Mucosa of rectum (tissue), 2 donors: ENCODE measurements around the gene CDCA5.

Experiments
- H3K27ac ChIP-seq, 2 donors: one replicate each; pipeline ENCODE4 v1.7.0; 2013; ENCODE audit warnings: inconsistent platforms in 2 of 2, low read depth in 2 of 2, low read length in 2 of 2
- H3K27me3 ChIP-seq, 2 donors: one replicate each; pipeline ENCODE4 v1.7.0; 2013; ENCODE audit warnings: low read length in 2 of 2; ENCODE audit not compliant: control insufficient read depth in 2 of 2, insufficient read depth in 2 of 2
- H3K36me3 ChIP-seq, 2 donors: one replicate each; pipeline ENCODE4 v1.7.0; 2013; ENCODE audit warnings: low read length in 2 of 2; ENCODE audit not compliant: control insufficient read depth in 2 of 2, insufficient read depth in 2 of 2
- H3K4me1 ChIP-seq, 2 donors: one replicate each; pipeline ENCODE4 v1.7.0; 2013; ENCODE audit warnings: low read length in 2 of 2, mild to moderate bottlenecking in 1 of 2; ENCODE audit not compliant: control insufficient read depth in 2 of 2, insufficient read depth in 2 of 2
- H3K4me3 ChIP-seq, 2 donors: one replicate each; pipeline ENCODE4 v1.7.0; 2013; ENCODE audit warnings: low read length in 2 of 2
- H3K9ac ChIP-seq, 2 donors: one replicate each; pipeline ENCODE4 v1.7.0; 2013; ENCODE audit warnings: low read length in 2 of 2, low read depth in 1 of 2, mild to moderate bottlenecking in 1 of 2
- H3K9me3 ChIP-seq, 2 donors: one replicate each; pipeline ENCODE4 v1.7.0; 2013; ENCODE audit warnings: low read length in 2 of 2; ENCODE audit not compliant: control insufficient read depth in 2 of 2
- donor health status: healthy.
- donor health status: Normal muscosa, but diverticular disease.

Gene CDCA5

DNA sequence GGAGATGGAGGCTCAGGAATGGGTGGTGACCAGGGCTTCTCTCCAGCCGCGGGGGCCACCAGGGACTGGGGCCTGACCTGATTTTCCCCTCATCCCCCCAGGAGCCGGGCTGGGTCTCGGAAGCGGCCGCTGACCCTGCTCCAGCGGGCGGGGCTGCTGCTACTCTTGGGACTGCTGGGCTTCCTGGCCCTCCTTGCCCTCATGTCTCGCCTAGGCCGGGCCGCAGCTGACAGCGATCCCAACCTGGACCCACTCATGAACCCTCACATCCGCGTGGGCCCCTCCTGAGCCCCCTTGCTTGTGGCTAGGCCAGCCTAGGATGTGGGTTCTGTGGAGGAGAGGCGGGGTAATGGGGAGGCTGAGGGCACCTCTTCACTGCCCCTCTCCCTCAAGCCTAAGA is 4.0 kb upstream of the CDCA5 start:
- Histone ChIP-seq H3K4me3 (no peak overlapping the region), H3K9ac (no peak overlapping the region), H3K27me3 (no peaks in the 10 kb centered on the region), H3K27ac (no peak overlapping the region), H3K9me3 (no peaks in the 10 kb centered on the region), H3K4me1 (peaks cover 13 to 21% of the 10 kb centered on the region in 2 donors), H3K36me3 (peaks cover 38 to 47% of the 10 kb centered on the region in 2 donors)

- Histone ChIP-seq H3K36me3 (peaks cover 38 to 47% of the 10 kb centered on the region in 2 donors), H3K4me1 (peaks cover 13 to 21% of the 10 kb centered on the region in 2 donors), H3K9ac (no peak overlapping the region), H3K4me3 (no peak overlapping the region), H3K9me3 (no peaks in the 10 kb centered on the region), H3K27me3 (no peaks in the 10 kb centered on the region), H3K27ac (no peak overlapping the region)
Measured at GRCh38 chr11:65087216-65087615, 3.4 kb upstream of the CDCA5 start.

- no peak overlapping the region for H3K4me3 ChIP-seq
- H3K9me3 ChIP-seq = no peaks in the 10 kb centered on the region
- peaks cover 13 to 21% of the 10 kb centered on the region in 2 donors for H3K4me1 ChIP-seq
- no peak overlapping the region for H3K27ac ChIP-seq
- peaks cover 38 to 47% of the 10 kb centered on the region in 2 donors for H3K36me3 ChIP-seq
- no peaks in the 10 kb centered on the region for H3K27me3 ChIP-seq
- H3K9ac ChIP-seq = no peak overlapping the region
Measured at GRCh38 chr11:65086809-65087208, 3.0 kb upstream of the CDCA5 start.

DNA sequence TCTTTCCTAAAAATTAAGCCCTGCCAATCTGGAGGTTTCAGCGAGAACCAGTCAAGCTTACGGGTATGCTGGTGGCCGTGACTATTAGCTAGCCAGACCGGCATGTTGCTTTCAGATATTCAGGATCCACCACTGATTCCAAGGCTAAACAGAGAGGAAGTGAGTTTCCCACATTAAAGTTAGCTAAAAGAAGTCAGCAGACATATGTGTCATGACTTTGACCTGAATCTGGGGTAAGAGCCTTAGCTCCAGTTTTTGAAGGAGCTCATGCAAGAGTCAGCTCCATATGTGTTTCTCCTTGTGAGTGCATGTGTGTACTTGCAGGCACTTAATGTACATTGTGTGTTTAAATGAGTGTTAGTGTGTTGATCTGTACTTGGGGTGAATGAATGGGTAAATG is 1.6 kb upstream of the CDCA5 start:
- Histone ChIP-seq H3K27ac (no peak overlapping the region), H3K36me3 (peaks cover 38 to 47% of the 10 kb centered on the region in 2 donors), H3K9ac (no peak overlapping the region), H3K27me3 (no peaks in the 10 kb centered on the region), H3K4me1 (peaks cover 13 to 21% of the 10 kb centered on the region in 2 donors), H3K9me3 (no peaks in the 10 kb centered on the region), H3K4me3 (no peak overlapping the region)

DNA sequence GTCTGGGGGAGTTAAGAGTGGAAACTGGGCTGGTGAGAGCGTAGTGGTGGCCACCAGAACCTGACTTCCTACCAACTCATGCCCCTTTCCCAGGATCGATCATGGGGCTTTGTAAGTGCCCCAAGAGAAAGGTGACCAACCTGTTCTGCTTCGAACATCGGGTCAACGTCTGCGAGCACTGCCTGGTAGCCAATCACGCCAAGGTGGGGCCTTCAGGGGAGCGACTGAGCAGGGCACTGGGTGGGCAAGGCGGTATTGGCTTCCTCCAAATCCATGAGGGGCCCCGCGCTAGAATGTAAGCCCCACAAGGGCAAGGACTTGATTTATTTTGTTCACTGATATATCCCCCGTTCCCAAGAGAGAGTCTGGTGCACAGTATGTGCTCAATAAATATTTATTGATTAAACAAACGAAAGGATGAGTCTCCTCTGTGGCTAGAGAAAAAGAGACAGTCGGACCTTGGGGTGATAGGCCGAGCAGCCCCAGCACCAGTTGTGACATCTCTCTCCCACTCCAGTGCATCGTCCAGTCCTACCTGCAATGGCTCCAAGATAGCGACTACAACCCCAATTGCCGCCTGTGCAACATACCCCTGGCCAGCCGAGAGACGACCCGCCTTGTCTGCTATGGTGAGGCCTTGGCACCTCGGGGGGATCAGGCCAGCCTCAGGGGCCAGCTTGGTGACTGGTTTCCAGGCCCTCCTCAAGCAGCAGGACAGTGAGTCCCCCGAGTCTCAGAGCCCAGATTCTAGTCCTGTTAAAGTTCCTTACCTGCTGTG is 947 bp upstream of the CDCA5 start:
- peaks cover 38 to 47% of the 10 kb centered on the region in 2 donors for H3K36me3 ChIP-seq

DNA sequence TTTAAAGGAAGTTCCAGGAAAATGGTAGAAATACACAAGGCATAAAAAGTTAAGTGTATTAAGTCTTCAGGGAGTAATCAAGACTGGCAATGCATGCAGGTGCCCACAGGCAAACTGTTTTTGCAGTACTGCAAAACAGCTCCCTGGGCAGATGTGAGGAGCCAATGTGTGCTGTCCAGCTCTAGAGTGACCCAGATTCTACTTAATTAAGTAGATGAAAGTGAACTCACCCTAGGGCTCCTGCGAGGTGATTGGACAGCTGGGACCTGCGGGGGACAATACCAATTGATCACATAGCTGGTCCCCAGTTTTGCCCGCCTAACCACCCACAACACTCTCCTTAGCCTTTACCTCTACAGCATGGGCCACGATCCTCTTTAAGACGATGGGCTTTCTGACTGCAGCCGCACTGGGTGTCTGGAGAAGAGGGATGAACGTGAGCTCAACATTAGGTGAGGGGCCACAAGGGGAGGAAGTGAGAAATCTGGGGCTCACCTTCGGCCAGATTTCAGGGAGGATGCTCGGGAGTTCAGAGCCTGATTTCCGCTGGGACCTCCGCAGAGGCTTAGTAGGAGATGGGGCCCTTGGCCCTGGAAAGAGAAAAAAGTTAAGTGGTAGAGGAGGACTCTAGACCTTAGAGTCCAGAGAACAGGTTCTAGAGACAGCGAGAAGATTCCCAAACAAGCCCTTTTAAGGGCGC is 556 bp downstream of the CDCA5 start:
- H3K9ac ChIP-seq = peak overlapping the region; percentile 56 to 75

More for the DNA sequence above, 947 bp upstream of the CDCA5 start:
- H3K4me3 ChIP-seq = peak overlapping the region; percentile 70 to 97
- no peaks in the 10 kb centered on the region for H3K9me3 ChIP-seq
- no peaks in the 10 kb centered on the region for H3K27me3 ChIP-seq
- H3K9ac ChIP-seq = peak overlapping the region; percentile 75 to 96
- peak overlapping the region; percentile 89 to 96 for H3K27ac ChIP-seq
- H3K4me1 ChIP-seq = peaks cover 13 to 21% of the 10 kb centered on the region in 2 donors

DNA sequence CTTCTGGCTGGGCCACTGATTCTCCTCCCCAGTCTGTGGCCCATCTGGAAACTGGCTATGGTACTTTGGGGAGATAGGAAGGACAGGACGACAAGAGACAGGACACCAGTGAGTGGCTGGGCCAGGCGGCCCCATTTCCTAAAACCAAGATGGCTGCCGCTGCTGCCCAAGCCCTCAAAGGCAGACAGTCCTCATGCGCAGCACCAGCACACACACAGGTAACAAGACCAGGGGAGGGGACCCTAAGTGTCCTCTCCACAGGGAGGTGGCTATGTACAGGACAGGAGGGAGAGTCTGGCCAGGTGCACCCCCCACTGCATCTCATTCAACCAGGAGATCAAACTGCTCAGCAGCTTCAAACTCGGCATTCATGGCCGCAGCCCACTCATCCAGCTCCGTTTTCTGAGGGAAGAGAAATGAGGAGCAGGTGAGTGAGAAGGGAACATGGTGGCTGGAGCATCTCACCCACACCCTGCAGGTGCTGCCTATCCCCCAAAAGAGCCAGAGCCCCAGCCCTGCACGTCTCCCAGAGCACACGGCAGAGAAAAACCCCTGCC is 5.0 kb downstream of the CDCA5 start:
- Histone ChIP-seq H3K27me3 (no peaks in the 10 kb centered on the region), H3K9me3 (no peaks in the 10 kb centered on the region), H3K36me3 (no peaks in the 10 kb centered on the region), H3K9ac (no peak overlapping the region), H3K4me1 (peaks cover 12% of the 10 kb centered on the region in 2 donors), H3K4me3 (no peak overlapping the region), H3K27ac (no peak overlapping the region)

More for the DNA sequence above, 556 bp downstream of the CDCA5 start:
- Histone ChIP-seq H3K4me1 (peaks cover 15 to 24% of the 10 kb centered on the region in 2 donors), H3K9me3 (no peaks in the 10 kb centered on the region), H3K36me3 (peaks cover 24 to 34% of the 10 kb centered on the region in 2 donors), H3K27me3 (no peaks in the 10 kb centered on the region), H3K4me3 (peak overlapping the region; percentile 70 to 97), H3K27ac (peak overlapping the region in 1 of 2 donors; percentile 96)

GRCh38 chr11:65078151-65078550 is 5.7 kb downstream of the CDCA5 start:
- H3K36me3 ChIP-seq = no peaks in the 10 kb centered on the region
- peaks cover 6% of the 10 kb centered on the region in 2 donors for H3K4me1 ChIP-seq
- H3K9ac ChIP-seq = peak overlapping the region in 1 of 2 donors; percentile 26
- H3K27me3 ChIP-seq = no peaks in the 10 kb centered on the region
- H3K4me3 ChIP-seq = no peak overlapping the region
- no peaks in the 10 kb centered on the region for H3K9me3 ChIP-seq
- no peak overlapping the region for H3K27ac ChIP-seq

DNA sequence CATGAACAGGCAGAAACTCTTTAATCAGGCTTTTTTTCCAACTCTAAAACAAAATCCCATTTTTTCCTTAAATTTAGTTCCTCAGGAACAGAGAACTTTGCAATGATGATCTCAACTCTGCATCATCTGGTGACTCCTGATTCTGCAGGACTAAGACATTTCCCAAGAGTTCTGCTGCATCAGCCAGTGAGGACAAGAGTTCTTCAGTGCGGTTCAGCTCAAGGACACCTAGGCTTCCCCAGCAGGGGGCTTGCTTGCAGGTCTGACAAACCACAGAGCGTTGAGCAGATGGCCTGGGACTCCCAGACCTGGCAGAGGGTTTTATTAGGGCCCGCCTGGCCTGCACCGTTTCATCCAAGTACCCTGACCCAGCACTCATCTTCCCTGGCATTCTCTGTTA is 6.4 kb downstream of the CDCA5 start:
- H3K27me3 ChIP-seq = no peaks in the 10 kb centered on the region
- H3K36me3 ChIP-seq = no peaks in the 10 kb centered on the region
- peaks cover 3 to 6% of the 10 kb centered on the region in 2 donors for H3K4me1 ChIP-seq
- H3K4me3 ChIP-seq = no peak overlapping the region
- no peak overlapping the region for H3K9ac ChIP-seq
- no peaks in the 10 kb centered on the region for H3K9me3 ChIP-seq
- H3K27ac ChIP-seq = no peak overlapping the region

GRCh38 chr11:65072631-65072966 is 11.2 kb downstream of the CDCA5 start:
- no peak overlapping the region for H3K4me3 ChIP-seq
- no peaks in the 10 kb centered on the region for H3K9me3 ChIP-seq
- H3K36me3 ChIP-seq = no peaks in the 10 kb centered on the region
- H3K4me1 ChIP-seq = no peaks in the 10 kb centered on the region
- H3K9ac ChIP-seq = no peak overlapping the region
- no peak overlapping the region for H3K27ac ChIP-seq
- H3K27me3 ChIP-seq = no peaks in the 10 kb centered on the region
